NT2/D1 (cell line): ENCODE measurements around the gene BDKRB2.

ENCODE experiments used
- SUZ12 ChIP-seq: IDR thresholded peaks from 2 replicates; pipeline ENCODE4 v1.6.1; 2011; ENCODE audit not compliant: insufficient read length, insufficient read depth; ENCODE audit errors: extremely low read depth
- YY1 ChIP-seq: IDR thresholded peaks from 2 replicates; pipeline ENCODE4 v1.6.1; 2011; ENCODE audit not compliant: insufficient read length, insufficient read depth

DNA sequence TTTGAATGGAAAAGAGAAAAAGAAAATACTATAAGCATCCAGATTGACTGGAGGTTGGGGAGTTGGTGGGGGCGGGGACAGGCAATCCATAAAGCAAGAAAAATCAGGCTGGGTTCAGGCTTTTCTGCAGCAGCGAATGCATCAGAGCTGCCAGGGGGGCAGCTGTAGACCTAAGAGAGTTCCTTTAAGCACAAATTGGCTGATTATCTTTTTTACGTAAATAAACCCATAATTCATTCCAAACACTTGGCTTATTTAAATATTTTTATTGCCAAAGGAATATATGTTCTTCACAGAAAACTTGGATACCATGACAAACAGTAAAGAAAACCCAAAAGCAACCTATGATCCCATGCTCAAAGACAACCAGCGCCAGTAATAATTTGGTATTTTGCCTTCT, 10.2 kb downstream of the BDKRB2 start:
- TF ChIP-seq YY1 (no peak), SUZ12 (no peak)
